HepG2 (cell line): ENCODE results near the gene SOX8. TPM values are rescaled to one million over a fixed set of nuclear protein-coding genes. Genes with fewer than 3 reads are reported as not detected.

ENCODE experiments used
- ATAC-seq: fragments of 200-7000 bp; cut with Tn5 transposase; 3 replicates; pipeline ENCODE4 v1.9.1; 2020; ENCODE audit warnings: mild to moderate bottlenecking, moderate library complexity
- BruUV-seq: library from RNA; stranded (reverse); fragments of 400-500 nt; replicated peaks from 2 replicates; lab custom pipeline; 2021; lab: Mats Ljungman, UMichigan
- CTCF ChIA-PET: fragments of 300-600 bp; formaldehyde crosslinking; extraction: SDS; loops from one replicate; lab custom pipeline; 2021; ENCODE audit warnings: low total read pairs, inconsistent platforms, low intra/inter-chr PET ratio; lab: Yijun Ruan, JAX
- POLR2A ChIA-PET: fragments of 350-600 bp; sonication (Branson Sonifier 250); formaldehyde crosslinking; loops from one replicate; lab custom pipeline; 2020; ENCODE audit warnings: antibody characterized with exemption, inconsistent platforms; lab: Yijun Ruan, JAX
- DNase-seq: peaks from one replicate; pipeline ENCODE4 v3.0.0-alpha.2; 2015; ENCODE audit warnings: low spot score
- FAIRE-seq: peaks from 3 replicates; lab custom pipeline; 2011; peaks lifted over from hg19 to GRCh38; lab: Jason Lieb, UNC
- H2AFZ ChIP-seq: one replicate; pipeline ENCODE4 v1.6.1; 2011; ENCODE audit warnings: low read length, inconsistent platforms
- H3K27ac ChIP-seq: fragments of 300-600 bp; 3 replicates; pipeline ENCODE4 v1.8.0; 2011; ENCODE audit warnings: mixed run types, mild to moderate bottlenecking, mixed read lengths, low read length, inconsistent platforms; ENCODE audit not compliant: insufficient read depth; ENCODE audit errors: extremely low read length
- H3K27me3 ChIP-seq, 2 experiments: fragments of 200-600 bp in 1 of 2; 2 replicates in 1 of 2; 3 replicates in 1 of 2; pipeline versions ENCODE4 v1.6.0 to v1.8.0; 2011; ENCODE audit warnings: low read length in 2 of 2, mild to moderate bottlenecking in 2 of 2, moderate library complexity in 2 of 2, inconsistent platforms in 1 of 2; ENCODE audit not compliant: insufficient read depth in 2 of 2, control insufficient read depth in 1 of 2
- H3K36me3 ChIP-seq, 2 experiments: fragments of 200-600 bp in 1 of 2; replicated peaks in 1 of 2; 2 replicates in 1 of 2; 3 replicates in 1 of 2; pipeline versions ENCODE4 v1.5.1 to v1.8.0; 2011; ENCODE audit warnings: low read length in 2 of 2, inconsistent platforms in 1 of 2; ENCODE audit not compliant: insufficient read depth in 2 of 2, control insufficient read depth in 1 of 2
- H3K4me1 ChIP-seq: 2 replicates; pipeline ENCODE4 v1.5.1; 2012; ENCODE audit warnings: low read length, inconsistent platforms; ENCODE audit not compliant: insufficient read depth
- H3K4me2 ChIP-seq: 2 replicates; pipeline ENCODE4 v1.6.0; 2011; ENCODE audit warnings: low read depth, low read length, inconsistent platforms
- H3K4me3 ChIP-seq, 3 experiments: fragments of 200-600 bp in 1 of 3; sonication (generic), shearing (Covaris generic) in 1 of 3; replicated peaks in 1 of 3; 2 replicates each; pipeline ENCODE4 v1.5.1; 2011 to 2016; ENCODE audit warnings: low read length in 3 of 3, inconsistent platforms in 2 of 3, low read depth in 2 of 3, mild to moderate bottlenecking in 2 of 3, control low read depth in 1 of 3, mixed read lengths in 1 of 3; ENCODE audit not compliant: insufficient read depth in 1 of 3
- H3K79me2 ChIP-seq: one replicate; pipeline ENCODE4 v1.6.1; 2011; ENCODE audit warnings: low read length, inconsistent platforms; ENCODE audit not compliant: insufficient read depth
- H3K9ac ChIP-seq: 2 replicates; pipeline ENCODE4 v1.6.0; 2011; ENCODE audit warnings: mild to moderate bottlenecking, low read depth, low read length, inconsistent platforms; ENCODE audit not compliant: insufficient read depth
- H3K9me3 ChIP-seq: 2 replicates; pipeline ENCODE4 v1.5.1; 2012; ENCODE audit warnings: mild to moderate bottlenecking, low read length
- H4K20me1 ChIP-seq: 2 replicates; pipeline ENCODE4 v1.6.0; 2011; ENCODE audit warnings: inconsistent platforms, mild to moderate bottlenecking, low read length, moderate library complexity; ENCODE audit not compliant: insufficient read depth
- AGO2 ChIP-seq: fragments of 200-400 bp; formaldehyde crosslinking; optimal IDR thresholded peaks from 2 replicates; pipeline ENCODE3; 2017; ENCODE audit warnings: mild to moderate bottlenecking, low read depth, low read length, moderate library complexity
- ATF7-NPFF ChIP-seq: sonication (generic); formaldehyde crosslinking; IDR thresholded peaks from 2 replicates; pipeline ENCODE4 v1.8.1; 2023; ENCODE audit warnings: mild to moderate bottlenecking, low read depth, missing genetic modification reagents, moderate library complexity
- GPN1 ChIP-seq: sonication (generic); formaldehyde crosslinking; IDR thresholded peaks from 2 replicates; pipeline ENCODE4 v1.5.1; 2020; ENCODE audit warnings: missing genetic modification reagents, borderline replicate concordance
- HDAC1 ChIP-seq: sonication (generic); formaldehyde crosslinking; IDR thresholded peaks from 2 replicates; pipeline ENCODE4 v1.5.1; 2020; ENCODE audit warnings: mild to moderate bottlenecking, missing genetic modification reagents
- HNRNPLL ChIP-seq: fragments of 200-400 bp; formaldehyde crosslinking; IDR thresholded peaks from 2 replicates; pipeline ENCODE4 v1.6.1; 2017; ENCODE audit warnings: mild to moderate bottlenecking, low read depth, low read length; ENCODE audit not compliant: poor library complexity, severe bottlenecking
- NCOA1 ChIP-seq: sonication (generic); formaldehyde crosslinking; IDR thresholded peaks from 2 replicates; pipeline ENCODE4 v1.9.0; 2021; ENCODE audit warnings: missing genetic modification reagents
- RBFOX2 ChIP-seq: fragments of 200-400 bp; formaldehyde crosslinking; IDR thresholded peaks from 2 replicates; pipeline ENCODE4 v1.6.1; 2017; ENCODE audit warnings: low read depth, mild to moderate bottlenecking, low read length
- REXO4 ChIP-seq: sonication (generic); formaldehyde crosslinking; IDR thresholded peaks from 2 replicates; pipeline ENCODE4 v1.8.0; 2022; ENCODE audit warnings: missing genetic modification reagents, mild to moderate bottlenecking, borderline replicate concordance
- ZC3H13 ChIP-seq: sonication (generic); formaldehyde crosslinking; IDR thresholded peaks from 2 replicates; pipeline ENCODE4 v1.8.1; 2023; ENCODE audit warnings: mild to moderate bottlenecking, missing genetic modification reagents, moderate library complexity
- ZNF251 ChIP-seq: sonication (generic); formaldehyde crosslinking; IDR thresholded peaks from 2 replicates; pipeline ENCODE4 v1.9.0; 2021; ENCODE audit warnings: mild to moderate bottlenecking, missing genetic modification reagents
- ZNF614 ChIP-seq: IDR thresholded peaks from 2 replicates; pipeline ENCODE4 v1.6.1; 2018; ENCODE audit warnings: missing biosample characterization, missing genetic modification reagents, inconsistent platforms, borderline replicate concordance
- ZNF629 ChIP-seq: sonication (generic); formaldehyde crosslinking; conservative IDR thresholded peaks from 2 replicates; pipeline ENCODE4 v1.5.0; 2020; ENCODE audit warnings: missing genetic modification reagents
- ZNF746 ChIP-seq: sonication (generic); formaldehyde crosslinking; IDR thresholded peaks from 2 replicates; pipeline ENCODE4 v1.8.0; 2022; ENCODE audit warnings: mild to moderate bottlenecking, missing genetic modification reagents
- ZNF761 ChIP-seq: sonication (generic); formaldehyde crosslinking; conservative IDR thresholded peaks from 2 replicates; pipeline ENCODE4 v1.4.0; 2020; ENCODE audit warnings: mild to moderate bottlenecking, missing genetic modification reagents
- ZNF766 ChIP-seq: sonication (generic); formaldehyde crosslinking; IDR thresholded peaks from 2 replicates; pipeline ENCODE4 v1.5.0; 2020; ENCODE audit warnings: missing genetic modification reagents, borderline replicate concordance
- ZNF816 ChIP-seq: sonication (generic); formaldehyde crosslinking; IDR thresholded peaks from 2 replicates; pipeline ENCODE4 v1.8.0; 2022; ENCODE audit warnings: missing genetic modification reagents, mild to moderate bottlenecking, borderline replicate concordance
- ZXDC ChIP-seq: sonication (generic); formaldehyde crosslinking; IDR thresholded peaks from 2 replicates; pipeline ENCODE4 v1.5.0; 2020; ENCODE audit warnings: mild to moderate bottlenecking, missing genetic modification reagents
- WGBS: methylation state at CpG from one replicate; pipeline ENCODE4 v1.1.6; 2017; ENCODE audit warnings: low lambda C conversion rate; 5-methylcytosine and 5-hydroxymethylcytosine counted together
- in situ Hi-C: cut with HindIII; loops from 2 replicates; pipeline ENCODE4 v1.10.0; 2017; ENCODE audit warnings: low pct_unique_long_range_greater_than_20kb; ENCODE audit not compliant: extremely low pct_ligation_motif_present
- intact Hi-C: fragments of 100-400 bp; cut with micrococcal nuclease; formaldehyde crosslinking; loops from one replicate; pipeline ENCODE4 v1.10.0; 2022; ENCODE audit not compliant: unreplicated experiment
- polyA plus RNA-seq, 8 experiments: library from polyadenylated mRNA; depleted of rRNA in 3 of 8; stranded (reverse) in 7 of 8; unstranded in 1 of 8; fragments of >200 nt; fragmentation: Illumina TruSeq in 4 of 8; extraction: Trizol in 4 of 8; gene quantifications; 2 replicates each; pipeline versions ENCODE4 v1.2.1 to v1.2.3, GENCODE V29; 2011 to 2016; ENCODE audit warnings: low read depth in 4 of 8, missing spikeins in 1 of 8, mixed read lengths in 1 of 8; ENCODE audit not compliant: insufficient read depth in 1 of 8
- total RNA-seq, 5 experiments: library from RNA; depleted of rRNA; stranded (reverse); fragments of >200 nt; fragmentation: Illumina TruSeq; extraction: Trizol; gene quantifications; 2 replicates each; pipeline ENCODE4 v1.2.3, GENCODE V29; 2016; ENCODE audit warnings: low read depth in 1 of 5

SOX8 gene
- total and polyA plus RNA-seq, 2 of the 13 experiments (the other 11 are each of a cell fraction or from before 2014, with no cell fraction given) = 0.20 to 0.28 TPM

- Histone ChIP-seq H3K27ac (no peak overlapping the region), H3K36me3 (0 out of 5 replicates have a peak, but pooled peaks cover 0 to 1% of the 10 kb centered on the region in 2 experiments), H4K20me1 (no peaks in the 10 kb centered on the region; the same call in 1 of the 2 replicates), H3K9me3 (no peaks in the 10 kb centered on the region), H3K27me3 (no peaks in the 10 kb centered on the region), H3K4me2 (no peak overlapping the region), H3K4me1 (peaks cover 33% of the 10 kb centered on the region), H3K9ac (no peak overlapping the region), H3K4me3 (no peak overlapping the region), H2AFZ (no peak overlapping the region), H3K79me2 (no peaks in the 10 kb centered on the region)
- in situ Hi-C loops (no loop called here), intact Hi-C loops (no loop called here)
- DNase-seq = no peak
- WGBS = 95% methylated on average over 29 of the region's 41 CpGs
- POLR2A ChIA-PET = no interaction called here
- BruUV-seq = no TSS peak
- CTCF ChIA-PET = no interaction called here
- FAIRE-seq = no peak
- no peak for ATAC-seq
- TF ChIP-seq HDAC1 (CRISPR knock-in tag) (no peak), AGO2 (peak; percentile 53), RBFOX2 (0 out of 2 replicates have a peak, but pooled peaks have one; percentile 15), ZNF629 (no peak)
Observed at GRCh38 chr16:967546-968295, 13.8 kb upstream of the SOX8 start.

- Histone ChIP-seq H3K36me3 (0 out of 5 replicates have a peak, but pooled peaks cover 0 to 1% of the 10 kb centered on the region in 2 experiments), H3K4me2 (no peak overlapping the region), H3K9ac (no peak overlapping the region), H3K9me3 (no peaks in the 10 kb centered on the region), H3K27ac (no peak overlapping the region), H4K20me1 (no peaks in the 10 kb centered on the region; the same call in 1 of the 2 replicates), H3K79me2 (no peaks in the 10 kb centered on the region), H2AFZ (no peak overlapping the region), H3K4me1 (peaks cover 42% of the 10 kb centered on the region), H3K27me3 (peaks cover 0 to 2% of the 10 kb centered on the region in 2 experiments; a peak in 1 of 5 replicates), H3K4me3 (no peak overlapping the region)
- intact Hi-C loops (no loop called here), in situ Hi-C loops (no loop called here)
- BruUV-seq = no TSS peak
- ChIA-PET POLR2A (no interaction called here), CTCF (no interaction called here)
- 93% methylated on average over 8 of the region's 8 CpGs for WGBS
- DNase-seq = no peak
- FAIRE-seq = no peak
- no peak for ATAC-seq
- TF ChIP-seq HNRNPLL = no peak
- no peak for TF ChIP-seq ATF7-NPFF
- TF ChIP-seq ZNF766 (CRISPR knock-in tag) = no peak
- no peak for TF ChIP-seq ZNF251
- TF ChIP-seq ZXDC (CRISPR knock-in tag) = no peak
- TF ChIP-seq ZNF614 (CRISPR knock-in tag) = no peak
- TF ChIP-seq NCOA1 (CRISPR knock-in tag) = no peak
- TF ChIP-seq ZC3H13 (CRISPR knock-in tag) = no peak
- TF ChIP-seq REXO4 (CRISPR knock-in tag) = no peak
- TF ChIP-seq ZNF761 (CRISPR knock-in tag) = no peak
- no peak for TF ChIP-seq ZNF816 (CRISPR knock-in tag)
- no peak for TF ChIP-seq GPN1
- no peak for TF ChIP-seq ZNF746 (CRISPR knock-in tag)
Observed at GRCh38 chr16:968620-969019, 12.9 kb upstream of the SOX8 start.
